HepG2 (cell line): ENCODE measurements around the gene ADAMTSL3. TPM values are rescaled to one million over a fixed set of nuclear protein-coding genes. Genes with fewer than 3 reads are reported as not detected.

Source experiments
- ATAC-seq: fragments of 200-7000 bp; cut with Tn5 transposase; 3 replicates; pipeline ENCODE4 v1.9.1; 2020; ENCODE audit warnings: mild to moderate bottlenecking, moderate library complexity
- BruUV-seq: library from RNA; stranded (reverse); fragments of 400-500 nt; replicated peaks from 2 replicates; lab custom pipeline; 2021; lab: Mats Ljungman, UMichigan
- CTCF ChIA-PET: fragments of 300-600 bp; formaldehyde crosslinking; extraction: SDS; loops from one replicate; lab custom pipeline; 2021; ENCODE audit warnings: low total read pairs, inconsistent platforms, low intra/inter-chr PET ratio; lab: Yijun Ruan, JAX
- POLR2A ChIA-PET: fragments of 350-600 bp; sonication (Branson Sonifier 250); formaldehyde crosslinking; loops from one replicate; lab custom pipeline; 2020; ENCODE audit warnings: antibody characterized with exemption, inconsistent platforms; lab: Yijun Ruan, JAX
- DNase-seq: peaks from one replicate; pipeline ENCODE4 v3.0.0-alpha.2; 2015; ENCODE audit warnings: low spot score
- FAIRE-seq: peaks from 3 replicates; lab custom pipeline; 2011; peaks lifted over from hg19 to GRCh38; lab: Jason Lieb, UNC
- H2AFZ ChIP-seq: one replicate; pipeline ENCODE4 v1.6.1; 2011; ENCODE audit warnings: low read length, inconsistent platforms
- H3K27ac ChIP-seq: fragments of 300-600 bp; 3 replicates; pipeline ENCODE4 v1.8.0; 2011; ENCODE audit warnings: mixed run types, mild to moderate bottlenecking, mixed read lengths, low read length, inconsistent platforms; ENCODE audit not compliant: insufficient read depth; ENCODE audit errors: extremely low read length
- H3K27me3 ChIP-seq, 2 experiments: fragments of 200-600 bp in 1 of 2; 2 replicates in 1 of 2; 3 replicates in 1 of 2; pipeline versions ENCODE4 v1.6.0 to v1.8.0; 2011; ENCODE audit warnings: low read length in 2 of 2, mild to moderate bottlenecking in 2 of 2, moderate library complexity in 2 of 2, inconsistent platforms in 1 of 2; ENCODE audit not compliant: insufficient read depth in 2 of 2, control insufficient read depth in 1 of 2
- H3K36me3 ChIP-seq, 2 experiments: fragments of 200-600 bp in 1 of 2; replicated peaks in 1 of 2; 2 replicates in 1 of 2; 3 replicates in 1 of 2; pipeline versions ENCODE4 v1.5.1 to v1.8.0; 2011; ENCODE audit warnings: low read length in 2 of 2, inconsistent platforms in 1 of 2; ENCODE audit not compliant: insufficient read depth in 2 of 2, control insufficient read depth in 1 of 2
- H3K4me1 ChIP-seq: 2 replicates; pipeline ENCODE4 v1.5.1; 2012; ENCODE audit warnings: low read length, inconsistent platforms; ENCODE audit not compliant: insufficient read depth
- H3K4me2 ChIP-seq: 2 replicates; pipeline ENCODE4 v1.6.0; 2011; ENCODE audit warnings: low read depth, low read length, inconsistent platforms
- H3K4me3 ChIP-seq, 3 experiments: fragments of 200-600 bp in 1 of 3; sonication (generic), shearing (Covaris generic) in 1 of 3; replicated peaks in 1 of 3; 2 replicates each; pipeline ENCODE4 v1.5.1; 2011 to 2016; ENCODE audit warnings: low read length in 3 of 3, inconsistent platforms in 2 of 3, low read depth in 2 of 3, mild to moderate bottlenecking in 2 of 3, control low read depth in 1 of 3, mixed read lengths in 1 of 3; ENCODE audit not compliant: insufficient read depth in 1 of 3
- H3K79me2 ChIP-seq: one replicate; pipeline ENCODE4 v1.6.1; 2011; ENCODE audit warnings: low read length, inconsistent platforms; ENCODE audit not compliant: insufficient read depth
- H3K9ac ChIP-seq: 2 replicates; pipeline ENCODE4 v1.6.0; 2011; ENCODE audit warnings: mild to moderate bottlenecking, low read depth, low read length, inconsistent platforms; ENCODE audit not compliant: insufficient read depth
- H3K9me3 ChIP-seq: 2 replicates; pipeline ENCODE4 v1.5.1; 2012; ENCODE audit warnings: mild to moderate bottlenecking, low read length
- H4K20me1 ChIP-seq: 2 replicates; pipeline ENCODE4 v1.6.0; 2011; ENCODE audit warnings: inconsistent platforms, mild to moderate bottlenecking, low read length, moderate library complexity; ENCODE audit not compliant: insufficient read depth
- ELF3 ChIP-seq: IDR thresholded peaks from 2 replicates; pipeline ENCODE4 v1.6.1; 2016; ENCODE audit warnings: missing genetic modification reagents, missing compliant biosample characterization
- KLF9 ChIP-seq: IDR thresholded peaks from 2 replicates; pipeline ENCODE4 v1.6.1; 2016; ENCODE audit warnings: low read depth
- NFE2L1 ChIP-seq: sonication (generic); formaldehyde crosslinking; IDR thresholded peaks from 2 replicates; pipeline ENCODE4 v1.4.0; 2020; ENCODE audit warnings: missing genetic modification reagents, mild to moderate bottlenecking, borderline replicate concordance
- SNAI1 ChIP-seq: sonication (generic); formaldehyde crosslinking; IDR thresholded peaks from 2 replicates; pipeline ENCODE4 v1.5.0; 2020; ENCODE audit warnings: mild to moderate bottlenecking, missing genetic modification reagents, borderline replicate concordance
- ZNF543 ChIP-seq: sonication (generic); formaldehyde crosslinking; IDR thresholded peaks from 2 replicates; pipeline ENCODE4 v1.4.0; 2020; ENCODE audit warnings: mild to moderate bottlenecking, missing genetic modification reagents
- ZNF737 ChIP-seq: sonication (generic); formaldehyde crosslinking; IDR thresholded peaks from 2 replicates; pipeline ENCODE4 v1.5.0; 2020; ENCODE audit warnings: missing genetic modification reagents, mild to moderate bottlenecking, borderline replicate concordance
- WGBS: methylation state at CpG from one replicate; pipeline ENCODE4 v1.1.6; 2017; ENCODE audit warnings: low lambda C conversion rate; 5-methylcytosine and 5-hydroxymethylcytosine counted together
- in situ Hi-C: cut with HindIII; loops from 2 replicates; pipeline ENCODE4 v1.10.0; 2017; ENCODE audit warnings: low pct_unique_long_range_greater_than_20kb; ENCODE audit not compliant: extremely low pct_ligation_motif_present
- intact Hi-C: fragments of 100-400 bp; cut with micrococcal nuclease; formaldehyde crosslinking; loops from one replicate; pipeline ENCODE4 v1.10.0; 2022; ENCODE audit not compliant: unreplicated experiment
- polyA plus RNA-seq, 8 experiments: library from polyadenylated mRNA; depleted of rRNA in 3 of 8; stranded (reverse) in 7 of 8; unstranded in 1 of 8; fragments of >200 nt; fragmentation: Illumina TruSeq in 4 of 8; extraction: Trizol in 4 of 8; gene quantifications; 2 replicates each; pipeline versions ENCODE4 v1.2.1 to v1.2.3, GENCODE V29; 2011 to 2016; ENCODE audit warnings: low read depth in 4 of 8, missing spikeins in 1 of 8, mixed read lengths in 1 of 8; ENCODE audit not compliant: insufficient read depth in 1 of 8
- total RNA-seq, 5 experiments: library from RNA; depleted of rRNA; stranded (reverse); fragments of >200 nt; fragmentation: Illumina TruSeq; extraction: Trizol; gene quantifications; 2 replicates each; pipeline ENCODE4 v1.2.3, GENCODE V29; 2016; ENCODE audit warnings: low read depth in 1 of 5
- TF ChIP-seq, protein P1 (sequence below): sonication (generic); formaldehyde crosslinking; IDR thresholded peaks from 2 replicates; pipeline ENCODE4 v1.4.0; 2020; ENCODE audit warnings: low read depth, mild to moderate bottlenecking, missing genetic modification reagents
- TF ChIP-seq, protein P2 (sequence below): fragments of 450-650 bp; IDR thresholded peaks from 2 replicates; pipeline ENCODE4 v1.6.1; 2016
- TF ChIP-seq, protein P3 (sequence below): sonication (generic); formaldehyde crosslinking; IDR thresholded peaks from 2 replicates; pipeline ENCODE4 v1.5.1; 2020; ENCODE audit warnings: mild to moderate bottlenecking, missing genetic modification reagents

ADAMTSL3 gene
- total and polyA plus RNA-seq, 2 of the 13 experiments (the other 11 are each of a cell fraction or from before 2014, with no cell fraction given): 0.04 to 0.09 TPM

DNA sequence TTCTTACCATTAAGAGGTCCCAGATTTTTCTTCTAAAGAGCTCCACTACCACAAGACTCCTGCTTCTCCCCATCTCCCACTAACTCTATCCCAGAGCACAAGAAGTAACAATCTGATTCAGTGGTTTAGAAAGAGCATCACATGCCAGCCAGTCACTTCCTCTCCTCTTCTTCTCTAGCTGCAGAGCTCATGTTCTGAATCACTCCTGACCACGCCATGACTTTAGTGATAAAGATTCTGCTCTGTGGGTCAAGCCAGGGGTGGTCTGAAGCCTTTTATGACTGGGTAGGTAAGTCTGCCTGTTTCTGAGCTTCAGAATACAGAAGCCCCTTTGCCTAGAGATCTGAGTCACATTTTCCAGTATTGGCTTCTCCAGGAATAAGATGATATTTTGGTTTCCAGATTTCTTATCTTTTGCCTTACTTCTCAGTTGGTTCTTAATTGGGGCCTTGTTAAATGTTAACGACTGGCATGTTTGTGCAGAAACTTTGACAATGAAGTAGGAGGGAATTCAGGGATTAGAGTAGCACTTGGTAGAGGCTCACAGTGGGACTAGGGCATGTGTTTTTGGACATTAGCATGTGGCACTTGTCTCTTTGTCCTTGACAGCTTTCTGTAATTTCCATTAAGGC lies 27.6 kb upstream of the ADAMTSL3 start:
- Histone ChIP-seq H3K27me3 (no peaks in the 10 kb centered on the region), H3K9me3 (peaks cover 10% of the 10 kb centered on the region; the same call in 1 of the 2 replicates), H3K4me2 (no peak overlapping the region), H4K20me1 (no peaks in the 10 kb centered on the region), H3K4me1 (no peaks in the 10 kb centered on the region), H3K9ac (no peak overlapping the region), H3K36me3 (no peaks in the 10 kb centered on the region), H3K4me3 (no peak overlapping the region), H3K79me2 (no peaks in the 10 kb centered on the region), H2AFZ (no peak overlapping the region), H3K27ac (no peak overlapping the region)
- TF ChIP-seq, protein P1, sequence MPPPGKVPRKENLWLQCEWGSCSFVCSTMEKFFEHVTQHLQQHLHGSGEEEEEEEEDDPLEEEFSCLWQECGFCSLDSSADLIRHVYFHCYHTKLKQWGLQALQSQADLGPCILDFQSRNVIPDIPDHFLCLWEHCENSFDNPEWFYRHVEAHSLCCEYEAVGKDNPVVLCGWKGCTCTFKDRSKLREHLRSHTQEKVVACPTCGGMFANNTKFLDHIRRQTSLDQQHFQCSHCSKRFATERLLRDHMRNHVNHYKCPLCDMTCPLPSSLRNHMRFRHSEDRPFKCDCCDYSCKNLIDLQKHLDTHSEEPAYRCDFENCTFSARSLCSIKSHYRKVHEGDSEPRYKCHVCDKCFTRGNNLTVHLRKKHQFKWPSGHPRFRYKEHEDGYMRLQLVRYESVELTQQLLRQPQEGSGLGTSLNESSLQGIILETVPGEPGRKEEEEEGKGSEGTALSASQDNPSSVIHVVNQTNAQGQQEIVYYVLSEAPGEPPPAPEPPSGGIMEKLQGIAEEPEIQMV (CRISPR knock-in tag): no peak
- TF ChIP-seq ELF3 (CRISPR knock-in tag) (no peak), ZNF543 (CRISPR knock-in tag) (no peak)
- TF ChIP-seq, protein P2, sequence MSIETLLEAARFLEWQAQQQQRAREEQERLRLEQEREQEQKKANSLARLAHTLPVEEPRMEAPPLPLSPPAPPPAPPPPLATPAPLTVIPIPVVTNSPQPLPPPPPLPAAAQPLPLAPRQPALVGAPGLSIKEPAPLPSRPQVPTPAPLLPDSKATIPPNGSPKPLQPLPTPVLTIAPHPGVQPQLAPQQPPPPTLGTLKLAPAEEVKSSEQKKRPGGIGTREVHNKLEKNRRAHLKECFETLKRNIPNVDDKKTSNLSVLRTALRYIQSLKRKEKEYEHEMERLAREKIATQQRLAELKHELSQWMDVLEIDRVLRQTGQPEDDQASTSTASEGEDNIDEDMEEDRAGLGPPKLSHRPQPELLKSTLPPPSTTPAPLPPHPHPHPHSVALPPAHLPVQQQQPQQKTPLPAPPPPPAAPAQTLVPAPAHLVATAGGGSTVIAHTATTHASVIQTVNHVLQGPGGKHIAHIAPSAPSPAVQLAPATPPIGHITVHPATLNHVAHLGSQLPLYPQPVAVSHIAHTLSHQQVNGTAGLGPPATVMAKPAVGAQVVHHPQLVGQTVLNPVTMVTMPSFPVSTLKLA: peak; percentile 60
- no TSS peak for BruUV-seq
- intact Hi-C loops (no loop called here), in situ Hi-C loops (no loop called here)
- DNase-seq (no peak), FAIRE-seq (no peak), ATAC-seq (no peak)
- WGBS: 4% methylated on average over 2 of the region's 2 CpGs
- CTCF ChIA-PET: no interaction called here
- POLR2A ChIA-PET: no interaction called here

DNA sequence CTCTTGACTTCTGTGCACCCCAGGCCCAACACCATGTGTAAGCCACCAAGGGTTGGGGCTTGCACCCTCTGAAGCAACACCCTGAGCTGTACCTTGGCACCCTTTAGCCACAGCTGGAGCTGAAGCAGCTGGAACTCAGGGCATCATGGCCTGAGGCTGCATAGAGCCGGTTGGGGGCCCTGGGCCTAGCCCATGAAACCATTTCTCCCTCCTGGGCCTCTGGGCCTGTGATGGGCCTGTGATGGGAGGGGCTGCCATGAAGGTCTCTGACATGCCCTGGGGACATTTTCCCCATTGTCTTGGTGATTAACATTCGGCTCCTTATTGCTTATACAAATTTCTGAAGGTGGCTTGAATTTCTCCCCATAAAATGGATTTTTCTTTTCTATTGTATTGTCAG lies 22.4 kb upstream of the ADAMTSL3 start:
- H3K36me3 ChIP-seq: no peaks in the 10 kb centered on the region
- H3K9me3 ChIP-seq: peaks cover 11% of the 10 kb centered on the region; the same call in 1 of the 2 replicates
- 0% methylated on average over 1 of the region's 2 CpGs for WGBS
- ChIA-PET POLR2A (no interaction called here), CTCF (no interaction called here)
- H4K20me1 ChIP-seq: no peaks in the 10 kb centered on the region
- H3K4me2 ChIP-seq: no peak overlapping the region
- H3K9ac ChIP-seq: no peak overlapping the region
- no peaks in the 10 kb centered on the region for H3K27me3 ChIP-seq
- no peak for DNase-seq
- H2AFZ ChIP-seq: no peak overlapping the region
- no peaks in the 10 kb centered on the region for H3K4me1 ChIP-seq
- H3K27ac ChIP-seq: no peak overlapping the region
- no peaks in the 10 kb centered on the region for H3K79me2 ChIP-seq
- in situ Hi-C loops: no loop called here
- intact Hi-C loops: no loop called here
- H3K4me3 ChIP-seq: no peak overlapping the region
- ATAC-seq: no peak
- FAIRE-seq: no peak
- no TSS peak for BruUV-seq
- TF ChIP-seq NFE2L1 (no peak), SNAI1 (CRISPR knock-in tag) (no peak), KLF9 (CRISPR knock-in tag) (no peak), ZNF737 (no peak)
- TF ChIP-seq, protein P3, sequence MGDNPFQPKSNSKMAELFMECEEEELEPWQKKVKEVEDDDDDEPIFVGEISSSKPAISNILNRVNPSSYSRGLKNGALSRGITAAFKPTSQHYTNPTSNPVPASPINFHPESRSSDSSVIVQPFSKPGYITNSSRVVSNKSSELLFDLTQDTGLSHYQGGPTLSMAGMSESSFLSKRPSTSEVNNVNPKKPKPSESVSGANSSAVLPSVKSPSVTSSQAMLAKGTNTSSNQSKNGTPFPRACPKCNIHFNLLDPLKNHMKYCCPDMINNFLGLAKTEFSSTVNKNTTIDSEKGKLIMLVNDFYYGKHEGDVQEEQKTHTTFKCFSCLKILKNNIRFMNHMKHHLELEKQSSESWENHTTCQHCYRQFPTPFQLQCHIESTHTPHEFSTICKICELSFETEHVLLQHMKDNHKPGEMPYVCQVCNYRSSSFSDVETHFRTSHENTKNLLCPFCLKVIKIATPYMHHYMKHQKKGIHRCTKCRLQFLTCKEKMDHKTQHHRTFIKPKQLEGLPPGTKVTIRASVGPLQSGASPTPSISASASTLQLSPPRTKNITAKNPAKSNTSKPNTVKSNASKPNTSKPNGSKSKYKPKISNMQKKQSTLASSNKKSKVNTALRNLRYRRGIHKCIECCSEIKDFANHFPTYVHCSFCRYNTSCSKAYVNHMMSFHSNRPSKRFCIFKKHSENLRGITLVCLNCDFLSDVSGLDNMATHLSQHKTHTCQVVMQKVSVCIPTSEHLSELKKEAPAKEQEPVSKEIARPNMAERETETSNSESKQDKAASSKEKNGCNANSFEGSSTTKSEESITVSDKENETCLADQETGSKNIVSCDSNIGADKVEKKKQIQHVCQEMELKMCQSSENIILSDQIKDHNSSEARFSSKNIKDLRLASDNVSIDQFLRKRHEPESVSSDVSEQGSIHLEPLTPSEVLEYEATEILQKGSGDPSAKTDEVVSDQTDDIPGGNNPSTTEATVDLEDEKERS: no peak
